K562 (cell line): Measurements from ENCODE around the gene BCL3. TPM values are rescaled to one million over a fixed set of nuclear protein-coding genes. Genes with fewer than 3 reads are reported as not detected.

Experiments
- ARID2 ChIP-seq: fragments of 450-650 bp; IDR thresholded peaks from 2 replicates; pipeline ENCODE4 v1.6.1; 2017; ENCODE audit warnings: antibody characterized with exemption, mild to moderate bottlenecking
- CHCHD3 ChIP-seq: fragments of 250-450 bp; sonication (Bioruptor Pico); IDR thresholded peaks from 2 replicates; pipeline ENCODE4 v2.1.2; 2022; ENCODE audit warnings: mild to moderate bottlenecking
- E2F5 ChIP-seq: sonication (generic); formaldehyde crosslinking; IDR thresholded peaks from 2 replicates; pipeline ENCODE4 v1.8.0; 2022; ENCODE audit warnings: mild to moderate bottlenecking, missing genetic modification reagents
- E2F8 ChIP-seq: fragments of 450-650 bp; IDR thresholded peaks from 2 replicates; pipeline ENCODE4 v1.7.1; 2018; ENCODE audit warnings: mild to moderate bottlenecking, low read depth; ENCODE audit not compliant: partially characterized antibody
- GTF2A2 ChIP-seq: IDR thresholded peaks from 2 replicates; pipeline ENCODE4 v1.6.1; 2016; ENCODE audit warnings: mild to moderate bottlenecking, missing genetic modification characterization, missing compliant biosample characterization
- HDAC8 ChIP-seq: fragments of 450-650 bp; IDR thresholded peaks from 2 replicates; pipeline ENCODE4 v1.6.1; 2016; ENCODE audit warnings: mild to moderate bottlenecking, missing genetic modification characterization, moderate library complexity, missing compliant biosample characterization
- ILF3 ChIP-seq: fragments of 450-650 bp; IDR thresholded peaks from 2 replicates; pipeline ENCODE4 v1.6.1; 2018; ENCODE audit warnings: antibody characterized with exemption, mild to moderate bottlenecking, moderate library complexity, borderline replicate concordance
- NR2F6 ChIP-seq: fragments of 450-650 bp; formaldehyde crosslinking; IDR thresholded peaks from 2 replicates; pipeline ENCODE4 v1.4.0; 2020; ENCODE audit warnings: mild to moderate bottlenecking
- ZBTB40 ChIP-seq, 2 experiments: fragments of 450-650 bp in 1 of 2; sonication (generic) in 1 of 2; formaldehyde crosslinking in 1 of 2; IDR thresholded peaks; 2 replicates each; pipeline versions ENCODE4 v1.7.1 to v1.9.0; 2016 to 2022; ENCODE audit warnings: inconsistent platforms in 1 of 2, mild to moderate bottlenecking in 1 of 2, missing genetic modification reagents in 1 of 2
- ZBTB9 ChIP-seq: fragments of 450-650 bp; formaldehyde crosslinking; IDR thresholded peaks from 2 replicates; pipeline ENCODE4 v1.4.0; 2020; ENCODE audit warnings: mild to moderate bottlenecking, moderate library complexity
- ZFX ChIP-seq: sonication (generic); formaldehyde crosslinking; IDR thresholded peaks from 2 replicates; pipeline ENCODE4 v1.8.0; 2022; ENCODE audit warnings: mild to moderate bottlenecking, missing genetic modification reagents, moderate library complexity
- ZNF282 ChIP-seq: sonication (generic); formaldehyde crosslinking; IDR thresholded peaks from 2 replicates; pipeline ENCODE4 v1.8.1; 2023; ENCODE audit warnings: missing genetic modification reagents
- polyA plus RNA-seq, 8 experiments: library from polyadenylated mRNA; depleted of rRNA in 4 of 8; stranded (reverse) in 5 of 8; unstranded in 3 of 8; fragments of >200 nt; fragmentation: Nextera tagmentation in 2 of 8; fragmentation: Illumina TruSeq in 1 of 8; extraction: Ambion mirVana in 2 of 8; extraction: Trizol in 1 of 8; gene quantifications; 2 replicates each; pipeline versions ENCODE4 v1.2.1 to v1.2.3, GENCODE V29; 2011 to 2014; ENCODE audit warnings: inconsistent platforms in 1 of 8, missing spikeins in 1 of 8
- total RNA-seq, 7 experiments: library from RNA; depleted of rRNA in 6 of 7; stranded (reverse); fragments of >200 nt in 6 of 7; fragmentation: Illumina TruSeq in 2 of 7; extraction: Trizol in 2 of 7; gene quantifications; 2 replicates each; pipeline versions ENCODE4 v1.2.1 to v1.2.3, GENCODE V29; 2011 to 2021; ENCODE audit warnings: low replicate concordance in 1 of 7

Gene BCL3
- total and polyA plus RNA-seq, 9 of the 15 experiments (the other 6 are each of a cell fraction or from before 2014, with no cell fraction given) = 0.03 to 2.4 (median 0.50) TPM; not detected in 1

- TF ChIP-seq ZBTB40 (IDR thresholded peaks at IDR 0.05) (peak; percentile 81), ZBTB40 (CRISPR knock-in tag; IDR thresholded peaks at IDR 0.05) (no peak), GTF2A2 (tag) (no peak), CHCHD3 (CRISPR knock-in tag) (no peak), ZNF282 (CRISPR knock-in tag) (no peak), NR2F6 (CRISPR knock-in tag) (no peak), ILF3 (no peak), ZBTB9 (peak; percentile 64; the same call in 1 of the 2 replicates), E2F5 (no peak), ARID2 (no peak), ZFX (CRISPR knock-in tag) (peak; percentile 38; the same call in 1 of the 2 replicates), E2F8 (peak; percentile 73), HDAC8 (tag) (no peak)
Observed at GRCh38 chr19:44752816-44753625, 4.5 kb downstream of the BCL3 start (continued).
